Prostate gland (tissue), 2 donors: Measurements from ENCODE around the gene ATP1A1. TPM values are rescaled to one million over a fixed set of nuclear protein-coding genes. Genes with fewer than 3 reads are reported as not detected.

Source experiments
- DNase-seq: peaks from one replicate; pipeline ENCODE4 v3.0.0-alpha.2; 2019; ENCODE audit warnings: low spot score
- H3K27ac ChIP-seq, 2 donors: fragments of 200-600 bp; sonication (generic); 2 replicates each; pipeline ENCODE4 v1.5.1; 2017 to 2019
- H3K27me3 ChIP-seq: fragments of 200-600 bp; sonication (generic); replicated peaks from 2 replicates; pipeline ENCODE4 v1.5.1; 2019; ENCODE audit not compliant: insufficient read depth
- H3K36me3 ChIP-seq, 2 donors: fragments of 200-600 bp; sonication (generic); 1 replicate in 1 of 2; 2 replicates in 1 of 2; pipeline versions ENCODE4 v1.5.1 to v1.8.1; 2017 to 2019
- H3K4me1 ChIP-seq: fragments of 200-600 bp; sonication (generic); replicated peaks from 2 replicates; pipeline ENCODE4 v1.5.1; 2019
- H3K4me3 ChIP-seq, 2 donors: fragments of 200-600 bp; sonication (generic); 2 replicates each; pipeline ENCODE4 v1.5.1; 2017 to 2019
- H3K9me3 ChIP-seq: fragments of 200-600 bp; sonication (generic); 2 replicates; pipeline ENCODE4 v1.5.1; 2017
- POLR2A ChIP-seq: fragments of 450-650 bp; IDR thresholded peaks from one replicate; pipeline ENCODE4 v1.6.1; 2016; ENCODE audit warnings: antibody characterized with exemption, mild to moderate bottlenecking
- POLR2AphosphoS5 ChIP-seq: sonication (generic); formaldehyde crosslinking; IDR thresholded peaks from one replicate; pipeline ENCODE4 v1.6.1; 2017; ENCODE audit warnings: antibody characterized with exemption
- WGBS: methylation state at CpG from one replicate; pipeline ENCODE4 v1.1.5; 2018; 5-methylcytosine and 5-hydroxymethylcytosine counted together
- intact Hi-C: fragments of 100-400 bp; cut with DNase I; formaldehyde crosslinking; loops from one replicate; pipeline ENCODE4 v1.14.2; 2022
- total RNA-seq, 2 donors: library from RNA; depleted of rRNA; stranded (reverse); fragments of >200 nt; gene quantifications; one replicate each; pipeline ENCODE4 v1.1.0, GENCODE V29; 2016
- TF ChIP-seq, protein P1 (sequence below), 4 experiments: fragments of 200-600 bp in 2 of 4; fragments of 450-650 bp in 2 of 4; sonication (generic) in 2 of 4; IDR thresholded peaks; 1 replicate in 3 of 4; 2 replicates in 1 of 4; pipeline ENCODE4 v1.5.1; 2016 to 2019; ENCODE audit warnings: antibody characterized with exemption in 4 of 4, mild to moderate bottlenecking in 2 of 4, moderate library complexity in 2 of 4

The ATP1A1 gene
- total RNA-seq, 2 donors from 2014 or later = 365 to 536 TPM

DNA sequence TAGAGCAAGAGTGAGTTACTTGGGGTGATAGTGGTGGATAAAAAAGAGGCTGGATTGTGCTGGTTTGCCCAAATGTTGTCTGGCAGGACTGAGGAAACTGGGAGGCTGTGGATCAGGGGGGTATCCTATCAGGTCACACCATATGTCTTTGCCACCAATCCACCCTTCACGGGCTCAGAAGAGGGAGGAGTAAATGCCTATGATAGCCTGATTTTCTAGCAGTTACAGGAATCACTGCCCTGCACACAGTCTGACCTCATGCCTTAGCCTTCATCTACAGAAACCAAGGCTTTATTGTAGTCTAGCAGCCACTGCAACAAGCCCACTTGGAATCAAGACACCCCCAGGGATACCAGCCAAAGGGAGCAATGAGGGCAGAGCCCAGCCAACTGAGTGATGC, 51.8 kb downstream of the ATP1A1 start:
- TF ChIP-seq, protein P1, sequence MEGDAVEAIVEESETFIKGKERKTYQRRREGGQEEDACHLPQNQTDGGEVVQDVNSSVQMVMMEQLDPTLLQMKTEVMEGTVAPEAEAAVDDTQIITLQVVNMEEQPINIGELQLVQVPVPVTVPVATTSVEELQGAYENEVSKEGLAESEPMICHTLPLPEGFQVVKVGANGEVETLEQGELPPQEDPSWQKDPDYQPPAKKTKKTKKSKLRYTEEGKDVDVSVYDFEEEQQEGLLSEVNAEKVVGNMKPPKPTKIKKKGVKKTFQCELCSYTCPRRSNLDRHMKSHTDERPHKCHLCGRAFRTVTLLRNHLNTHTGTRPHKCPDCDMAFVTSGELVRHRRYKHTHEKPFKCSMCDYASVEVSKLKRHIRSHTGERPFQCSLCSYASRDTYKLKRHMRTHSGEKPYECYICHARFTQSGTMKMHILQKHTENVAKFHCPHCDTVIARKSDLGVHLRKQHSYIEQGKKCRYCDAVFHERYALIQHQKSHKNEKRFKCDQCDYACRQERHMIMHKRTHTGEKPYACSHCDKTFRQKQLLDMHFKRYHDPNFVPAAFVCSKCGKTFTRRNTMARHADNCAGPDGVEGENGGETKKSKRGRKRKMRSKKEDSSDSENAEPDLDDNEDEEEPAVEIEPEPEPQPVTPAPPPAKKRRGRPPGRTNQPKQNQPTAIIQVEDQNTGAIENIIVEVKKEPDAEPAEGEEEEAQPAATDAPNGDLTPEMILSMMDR (IDR thresholded peaks at IDR 0.05) = no peak
- TF ChIP-seq POLR2AphosphoS5 (no peak), POLR2A (no peak)
- DNase-seq = no peak
- intact Hi-C loops = no loop called here
- 62% methylated on average over 1 of the region's 1 CpG for WGBS
- Histone ChIP-seq H3K9me3 (no peaks in the 10 kb centered on the region), H3K27me3 (no peaks in the 10 kb centered on the region), H3K36me3 (no peaks in the 10 kb centered on the region), H3K4me1 (no peaks in the 10 kb centered on the region), H3K27ac (no peak overlapping the region), H3K4me3 (no peak overlapping the region)

DNA sequence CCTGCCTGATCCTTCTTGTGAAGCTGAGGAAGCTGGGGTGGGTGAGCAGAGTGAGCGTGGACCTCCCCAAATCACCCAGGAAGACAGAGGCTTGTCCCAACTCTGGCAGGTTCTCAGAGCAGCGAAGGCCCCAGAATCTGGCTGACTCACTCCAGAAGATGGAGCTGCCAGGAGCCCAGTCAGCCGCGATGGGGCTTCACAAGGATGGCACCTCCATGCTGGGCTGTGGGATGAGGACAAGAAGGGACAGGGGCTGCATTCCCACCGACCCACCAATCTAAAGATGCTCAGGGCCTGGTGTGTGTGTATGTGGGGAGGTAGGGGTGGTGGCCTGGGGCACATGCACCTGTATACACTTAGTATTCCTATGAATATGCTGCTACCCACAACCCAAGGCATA, 52.9 kb downstream of the ATP1A1 start:
- no peak overlapping the region for H3K4me3 ChIP-seq
- H3K9me3 ChIP-seq = no peaks in the 10 kb centered on the region
- H3K27ac ChIP-seq = no peak overlapping the region
- no peaks in the 10 kb centered on the region for H3K36me3 ChIP-seq
- TF ChIP-seq, protein P1 (IDR thresholded peaks at IDR 0.05) = no peak
- TF ChIP-seq POLR2AphosphoS5 = no peak
- TF ChIP-seq POLR2A = no peak
- no peaks in the 10 kb centered on the region for H3K27me3 ChIP-seq
- intact Hi-C loops = no loop called here
- H3K4me1 ChIP-seq = no peaks in the 10 kb centered on the region
- 84% methylated on average over 5 of the region's 5 CpGs for WGBS
- no peak for DNase-seq

DNA sequence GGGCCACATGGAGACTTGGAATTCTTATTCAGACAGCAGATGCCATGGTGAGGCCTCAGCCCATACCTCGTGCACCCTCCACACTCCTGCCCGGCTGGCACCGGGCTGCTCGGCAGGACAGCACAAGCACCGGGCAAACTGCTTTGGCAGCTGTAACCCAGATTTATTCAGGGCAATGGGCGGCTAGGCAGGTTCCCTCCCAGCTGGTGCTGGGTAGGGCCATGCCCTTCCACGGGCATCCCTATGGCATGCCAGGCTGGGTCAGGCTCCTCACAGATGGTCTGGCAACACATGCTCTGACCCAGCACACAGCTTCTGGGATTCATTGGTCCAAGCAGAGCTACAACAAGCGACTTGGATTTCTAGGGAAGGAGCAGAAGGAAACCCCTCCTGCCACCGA, 53.4 kb downstream of the ATP1A1 start:
- intact Hi-C loops = no loop called here
- no peak for TF ChIP-seq POLR2A
- TF ChIP-seq, protein P1 (IDR thresholded peaks at IDR 0.05) = no peak
- no peak for TF ChIP-seq POLR2AphosphoS5
- H3K9me3 ChIP-seq = no peaks in the 10 kb centered on the region
- no peaks in the 10 kb centered on the region for H3K4me1 ChIP-seq
- no peaks in the 10 kb centered on the region for H3K36me3 ChIP-seq
- H3K27me3 ChIP-seq = no peaks in the 10 kb centered on the region
- DNase-seq = no peak
- WGBS = 76% methylated on average over 8 of the region's 9 CpGs
- no peak overlapping the region for H3K27ac ChIP-seq
- H3K4me3 ChIP-seq = no peak overlapping the region

DNA sequence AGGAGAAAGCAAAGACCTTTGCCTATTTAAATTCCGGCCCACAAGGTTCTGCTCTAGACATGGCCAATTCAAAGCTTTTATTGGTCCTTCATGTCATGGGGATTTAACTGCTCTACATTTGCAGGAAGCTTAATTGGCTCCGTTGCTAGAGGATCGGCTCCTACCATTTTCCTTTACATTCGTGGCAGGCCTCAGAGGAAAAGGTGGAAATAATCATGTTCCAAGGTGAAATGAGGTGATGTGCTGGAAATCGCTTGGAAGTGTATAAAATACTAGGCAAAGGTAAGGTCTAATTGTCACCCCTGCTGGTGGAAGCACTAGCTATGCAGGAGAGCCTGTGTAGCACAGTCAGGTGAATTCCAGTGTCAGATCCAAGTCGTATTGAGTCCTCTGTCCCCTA, 55.5 kb downstream of the ATP1A1 start:
- Histone ChIP-seq H3K4me3 (no peak overlapping the region), H3K4me1 (no peaks in the 10 kb centered on the region), H3K9me3 (no peaks in the 10 kb centered on the region), H3K27ac (no peak overlapping the region), H3K27me3 (no peaks in the 10 kb centered on the region), H3K36me3 (no peaks in the 10 kb centered on the region)
- 83% methylated on average over 6 of the region's 6 CpGs for WGBS
- intact Hi-C loops = no loop called here
- TF ChIP-seq POLR2AphosphoS5 (no peak), POLR2A (no peak)
- TF ChIP-seq, protein P1 (IDR thresholded peaks at IDR 0.05) = no peak
- no peak for DNase-seq

DNA sequence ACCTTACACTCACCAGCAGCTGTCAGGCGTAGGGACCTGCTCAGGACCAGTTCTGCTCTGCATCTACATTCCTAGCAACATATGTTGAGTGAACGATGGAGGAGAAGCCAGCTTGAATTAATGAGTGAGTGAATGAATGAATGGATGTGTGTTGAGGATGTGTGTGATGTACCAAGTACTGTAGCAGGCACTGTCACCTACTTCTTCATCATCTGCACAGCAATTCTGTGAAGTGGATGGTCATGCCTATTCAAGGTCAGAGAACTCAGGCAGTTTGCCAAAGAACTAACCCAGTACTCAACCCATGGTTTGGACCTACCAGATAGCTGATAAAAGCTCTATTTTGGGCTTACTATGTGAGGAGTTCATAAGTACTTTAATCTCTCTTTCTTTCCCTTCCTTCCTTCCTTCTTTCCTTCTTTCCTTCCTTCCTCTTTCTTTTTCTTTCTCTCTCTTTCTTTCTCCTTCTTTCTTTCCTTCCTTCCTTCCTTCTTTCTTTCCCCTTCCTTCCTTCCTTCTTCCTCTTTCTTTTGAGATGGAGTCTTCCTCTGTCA, 56.9 kb downstream of the ATP1A1 start:
- Histone ChIP-seq H3K9me3 (no peaks in the 10 kb centered on the region), H3K36me3 (no peaks in the 10 kb centered on the region), H3K4me1 (no peaks in the 10 kb centered on the region), H3K4me3 (no peak overlapping the region), H3K27me3 (no peaks in the 10 kb centered on the region), H3K27ac (no peak overlapping the region)
- TF ChIP-seq POLR2AphosphoS5 (no peak), POLR2A (no peak)
- TF ChIP-seq, protein P1 (IDR thresholded peaks at IDR 0.05) = no peak
- intact Hi-C loops = no loop called here
- no peak for DNase-seq
- WGBS = 88% methylated on average over 2 of the region's 2 CpGs
